ENCODE data around the gene GRIN2A. TPM values are rescaled to one million over a fixed set of nuclear protein-coding genes. Genes with fewer than 3 reads are reported as not detected.

GRIN2A gene
- total RNA-seq, 1 experiment from 2014 or later = not detected

GRCh38 chr16:10151718-10152117 lies 30.5 kb downstream of the GRIN2A start:
- TF ChIP-seq CTCF (IDR thresholded peaks at IDR 0.05; ENCODE audit: unreplicated experiment) = no peak
- POLR2A ChIA-PET = no interaction called here
- H3K4me1 Mint-ChIP-seq (ENCODE audit: insufficient read depth, unreplicated experiment) = no peaks in the 10 kb centered on the region
- no peak overlapping the region for H3K27ac Mint-ChIP-seq (ENCODE audit: low read depth, unreplicated experiment)
- intact Hi-C loops (cut with micrococcal nuclease) = no loop called here
- CTCF ChIA-PET = no interaction called here
- peaks cover 35% of the 10 kb centered on the region for H3K9me3 Mint-ChIP-seq (ENCODE audit: unreplicated experiment)
- BruUV-seq (replicated peaks) = no TSS peak
- no peak for DNase-seq (ENCODE audit: unreplicated experiment)
- no peaks in the 10 kb centered on the region for H3K36me3 Mint-ChIP-seq (ENCODE audit: insufficient read depth, unreplicated experiment)
- no peak overlapping the region for H3K4me3 Mint-ChIP-seq (ENCODE audit: unreplicated experiment)
- no peaks in the 10 kb centered on the region for H3K27me3 Mint-ChIP-seq (ENCODE audit: insufficient read depth, unreplicated experiment)

GRCh38 chr16:10150906-10151305 lies 31.3 kb downstream of the GRIN2A start:
- Mint-ChIP-seq H3K9me3 (ENCODE audit: unreplicated experiment) (peaks cover 38% of the 10 kb centered on the region), H3K4me3 (ENCODE audit: unreplicated experiment) (no peak overlapping the region), H3K4me1 (ENCODE audit: insufficient read depth, unreplicated experiment) (no peaks in the 10 kb centered on the region), H3K36me3 (ENCODE audit: insufficient read depth, unreplicated experiment) (no peaks in the 10 kb centered on the region), H3K27ac (ENCODE audit: low read depth, unreplicated experiment) (no peak overlapping the region), H3K27me3 (ENCODE audit: insufficient read depth, unreplicated experiment) (no peaks in the 10 kb centered on the region)
- DNase-seq (ENCODE audit: unreplicated experiment) = no peak
- ChIA-PET POLR2A (no interaction called here), CTCF (no interaction called here)
- intact Hi-C loops (cut with micrococcal nuclease) = no loop called here
- no peak for TF ChIP-seq CTCF (IDR thresholded peaks at IDR 0.05; ENCODE audit: unreplicated experiment)
- BruUV-seq (replicated peaks) = no TSS peak

- intact Hi-C loops (cut with micrococcal nuclease) = no loop called here
- H3K27ac Mint-ChIP-seq (ENCODE audit: low read depth, unreplicated experiment) = no peak overlapping the region
- BruUV-seq (replicated peaks) = no TSS peak
- H3K4me3 Mint-ChIP-seq (ENCODE audit: unreplicated experiment) = no peak overlapping the region
- CTCF ChIA-PET = no interaction called here
- H3K9me3 Mint-ChIP-seq (ENCODE audit: unreplicated experiment) = peaks cover 40% of the 10 kb centered on the region
- DNase-seq (ENCODE audit: unreplicated experiment) = no peak
- TF ChIP-seq CTCF (IDR thresholded peaks at IDR 0.05; ENCODE audit: unreplicated experiment) = no peak
- POLR2A ChIA-PET = interaction anchor here (0.6 kb wide), 1 partner anchor 1006 kb away, joined by 4 read pairs; no protein-coding TSS in a partner anchor
- no peaks in the 10 kb centered on the region for H3K27me3 Mint-ChIP-seq (ENCODE audit: insufficient read depth, unreplicated experiment)
- H3K36me3 Mint-ChIP-seq (ENCODE audit: insufficient read depth, unreplicated experiment) = no peaks in the 10 kb centered on the region
- H3K4me1 Mint-ChIP-seq (ENCODE audit: insufficient read depth, unreplicated experiment) = no peaks in the 10 kb centered on the region
These were observed 36.6 kb downstream of the GRIN2A start for GRCh38 chr16:10145542-10146035.

GRCh38 chr16:10141671-10142070 lies 40.6 kb downstream of the GRIN2A start:
- ChIA-PET POLR2A (no interaction called here), CTCF (no interaction called here)
- peaks cover 18% of the 10 kb centered on the region for H3K9me3 Mint-ChIP-seq (ENCODE audit: unreplicated experiment)
- no TSS peak for BruUV-seq (replicated peaks)
- no peaks in the 10 kb centered on the region for H3K36me3 Mint-ChIP-seq (ENCODE audit: insufficient read depth, unreplicated experiment)
- no peak overlapping the region for H3K4me3 Mint-ChIP-seq (ENCODE audit: unreplicated experiment)
- no peak overlapping the region for H3K27ac Mint-ChIP-seq (ENCODE audit: low read depth, unreplicated experiment)
- no peak for TF ChIP-seq CTCF (IDR thresholded peaks at IDR 0.05; ENCODE audit: unreplicated experiment)
- no peaks in the 10 kb centered on the region for H3K27me3 Mint-ChIP-seq (ENCODE audit: insufficient read depth, unreplicated experiment)
- DNase-seq (ENCODE audit: unreplicated experiment) = no peak
- no peaks in the 10 kb centered on the region for H3K4me1 Mint-ChIP-seq (ENCODE audit: insufficient read depth, unreplicated experiment)
- intact Hi-C loops (cut with micrococcal nuclease) = no loop called here

Measured in MCF 10A (cell line).